GM13976 (cell line): ENCODE data around the gene CALN1.

Source experiments
- DNase-seq: peaks from one replicate; pipeline ENCODE4 v3.0.0; 2012; ENCODE audit warnings: low spot score
- CTCF ChIP-seq: IDR thresholded peaks from 2 replicates; pipeline ENCODE4 v1.5.1; 2012; ENCODE audit warnings: borderline replicate concordance, mild to moderate bottlenecking; ENCODE audit not compliant: insufficient read depth; ENCODE audit errors: extremely low read depth, missing control alignments, control extremely low read depth
- in situ Hi-C: fragments of 300-500 bp; cut with MboI; formaldehyde crosslinking; loops from one replicate; pipeline ENCODE4 v1.12.0; 2022; ENCODE audit warnings: low sequenced_read_pairs, mixed read lengths, inconsistent platforms; ENCODE audit not compliant: unreplicated experiment

The CALN1 gene

DNA sequence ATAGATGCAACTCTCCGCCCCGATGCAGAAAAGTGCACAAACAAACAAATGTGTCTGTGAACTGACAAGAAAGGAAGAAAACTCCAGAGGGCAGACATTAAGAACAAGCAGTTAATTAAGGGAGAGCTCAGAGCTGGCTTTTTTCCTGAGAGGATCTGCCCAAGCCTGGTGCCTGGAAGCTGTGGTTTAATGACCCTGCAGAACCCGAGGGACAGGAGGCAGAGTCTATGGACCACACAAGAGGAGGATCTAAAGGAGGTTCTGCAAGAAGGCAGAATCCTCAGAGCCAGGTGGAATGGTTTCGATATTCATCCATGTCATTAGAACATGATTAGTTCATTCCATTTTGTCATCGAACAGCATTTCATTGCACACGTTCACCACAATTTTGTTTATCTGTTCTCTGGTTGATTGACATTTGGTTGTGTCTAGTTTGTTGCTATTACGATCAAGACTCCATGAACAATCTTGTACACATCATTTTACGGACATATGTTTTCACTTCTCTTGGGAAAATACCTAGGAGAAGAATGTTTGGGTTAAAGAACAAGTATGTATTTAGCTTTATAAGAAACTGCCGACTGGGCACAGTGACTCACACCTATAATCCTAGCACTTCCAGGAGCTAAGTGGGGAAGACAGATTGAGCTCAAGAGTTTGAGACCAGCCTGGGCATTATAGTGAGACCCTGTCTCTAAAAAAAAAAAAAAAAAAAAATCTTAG is 560.2 kb downstream of the CALN1 start:
- in situ Hi-C loops: no loop called here

DNA sequence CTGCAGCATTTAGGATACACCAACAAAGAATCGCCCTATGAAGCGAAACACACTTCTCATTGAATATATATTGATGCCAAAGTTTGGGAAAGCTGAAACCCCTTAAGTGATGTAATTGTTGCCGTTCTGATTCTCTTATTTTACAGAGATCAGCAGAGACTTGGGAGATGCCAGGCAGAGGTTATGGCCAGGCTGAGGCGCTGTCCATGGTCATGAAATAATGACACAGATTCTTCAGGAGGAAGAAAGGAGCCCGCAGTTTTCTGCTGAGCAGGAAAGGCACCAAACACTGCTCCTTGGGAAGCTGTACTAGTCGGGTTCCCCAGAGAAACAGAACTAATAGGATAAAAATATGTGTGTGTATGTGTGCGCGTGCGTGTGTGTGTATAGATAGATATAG is 566.0 kb downstream of the CALN1 start:
- in situ Hi-C loops: no loop called here
- TF ChIP-seq CTCF: no peak
- DNase-seq: no peak

More for the DNA sequence above, 560.2 kb downstream of the CALN1 start:
- no peak for DNase-seq
- TF ChIP-seq CTCF: no peak

- no peak for DNase-seq
- in situ Hi-C loops: no loop called here
- TF ChIP-seq CTCF: no peak
Observed at GRCh38 chr7:71843676-71844075, 568.5 kb downstream of the CALN1 start.

- no peak for DNase-seq
- in situ Hi-C loops: no loop called here
- no peak for TF ChIP-seq CTCF
Observed at GRCh38 chr7:71842786-71843185, 569.4 kb downstream of the CALN1 start.

- TF ChIP-seq CTCF: no peak
- in situ Hi-C loops: no loop called here
- DNase-seq: no peak
Observed at GRCh38 chr7:71842381-71842780, 569.8 kb downstream of the CALN1 start.

- no peak for DNase-seq
- no peak for TF ChIP-seq CTCF
- in situ Hi-C loops: no loop called here
Observed at GRCh38 chr7:71835056-71835455, 577.1 kb downstream of the CALN1 start.
